ENCODE data around the gene SF3B2. TPM values are rescaled to one million over a fixed set of nuclear protein-coding genes. Genes with fewer than 3 reads are reported as not detected.
"Not testable (repeated sequence)": the region's sequence is repeated elsewhere in the genome, so short reads cannot be mapped to it uniquely, and the experiment has no call there.

SF3B2 gene
- total RNA-seq, 1 experiment from 2014 or later: 237 TPM

DNA sequence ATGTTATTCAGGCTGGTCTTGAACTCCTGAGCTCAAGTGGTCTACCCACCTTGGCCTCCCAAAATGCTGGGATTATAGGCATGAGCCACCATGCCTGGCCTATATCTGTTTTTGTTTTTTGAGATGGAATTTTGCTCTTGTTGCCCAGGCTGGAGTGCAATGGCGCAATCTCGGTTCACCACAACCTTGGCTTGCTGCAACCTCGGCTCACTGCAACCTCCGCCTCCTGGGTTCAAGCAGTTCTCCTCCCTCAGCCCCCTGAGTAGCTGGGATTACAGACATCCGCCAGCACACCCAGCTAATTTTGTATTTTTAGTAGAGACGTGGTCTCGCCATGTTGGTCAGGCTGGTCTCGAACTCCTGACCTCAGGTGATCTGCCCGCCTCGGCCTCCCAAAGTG is 47.6 kb downstream of the SF3B2 start:
- not testable (repeated sequence) for H3K27ac Mint-ChIP-seq; H3K56ac ChIP-seq (ENCODE audit: insufficient read length, low read depth, low read length); H2AK5ac ChIP-seq (ENCODE audit: insufficient read length, low read length); H3K4ac ChIP-seq (ENCODE audit: low read depth, low read length); H3K9ac ChIP-seq (ENCODE audit: extremely low read depth, insufficient read length, low read length); H4K91ac ChIP-seq (ENCODE audit: insufficient read length, low read depth, low read length); H3K4me3 Mint-ChIP-seq; H2BK5ac ChIP-seq (ENCODE audit: insufficient read length, low read length); H3K14ac ChIP-seq (ENCODE audit: insufficient read depth, low read length); H3K27ac ChIP-seq (ENCODE audit: insufficient read length, low read depth, low read length); H3K4me1 Mint-ChIP-seq; H2BK20ac ChIP-seq (ENCODE audit: low read depth, low read length, poor library complexity, severe bottlenecking); H2BK15ac ChIP-seq (ENCODE audit: low read depth, low read length); H3K9me3 Mint-ChIP-seq; DNase-seq; H3K79me2 ChIP-seq (ENCODE audit: insufficient read depth, low read length); H3K4me1 ChIP-seq (ENCODE audit: insufficient read depth, low read length); H3K4me2 ChIP-seq (ENCODE audit: insufficient read depth, insufficient read length, low read length); H3K27me3 ChIP-seq (ENCODE audit: insufficient read depth, low read length); H3T11ph ChIP-seq (ENCODE audit: low read length); H3K79me1 ChIP-seq (ENCODE audit: insufficient read depth, low read depth, low read length, poor library complexity, severe bottlenecking); H3K23ac ChIP-seq (ENCODE audit: insufficient read length, low read depth, low read length); H2BK12ac ChIP-seq (ENCODE audit: insufficient read length, low read depth, low read length); H2AFZ ChIP-seq (ENCODE audit: low read length); H3K23me2 ChIP-seq (ENCODE audit: insufficient read length, low read depth, low read length, poor library complexity, severe bottlenecking); H3K36me3 Mint-ChIP-seq (ENCODE audit: insufficient read depth in 1 of 3, low read depth in 3 of 3); H2BK120ac ChIP-seq (ENCODE audit: low read depth, low read length, poor library complexity, severe bottlenecking); H3K27me3 Mint-ChIP-seq (ENCODE audit: low read depth); H3K18ac ChIP-seq (ENCODE audit: insufficient read length, low read depth, low read length); H4K5ac ChIP-seq (ENCODE audit: insufficient read length, low read depth, low read length); H4K20me1 ChIP-seq (ENCODE audit: control insufficient read depth, insufficient read depth, insufficient read length); H4K8ac ChIP-seq (replicated peaks; ENCODE audit: insufficient read length, low read depth, low read length); H3K9me3 ChIP-seq (ENCODE audit: control insufficient read depth, low read depth, low read length)
- WGBS (ENCODE audit: extremely low coverage, insufficient read length, low lambda C conversion rate): no CpG with 5 or more reads among the region's 10 CpGs
